GM12891 (cell line): ENCODE results near the gene PCGF3.

Source experiments
- PAX5 ChIP-seq: IDR thresholded peaks from 2 replicates; pipeline ENCODE4 v1.6.1; 2011; ENCODE audit warnings: low read length, moderate library complexity, mild to moderate bottlenecking; ENCODE audit not compliant: insufficient read depth, severe bottlenecking
- POLR2A ChIP-seq: IDR thresholded peaks from 2 replicates; pipeline ENCODE4 v1.6.1; 2011; ENCODE audit warnings: low read depth, low read length, control low read depth
- POLR2AphosphoS5 ChIP-seq: IDR thresholded peaks from 2 replicates; pipeline ENCODE4 v1.6.1; 2011; ENCODE audit warnings: low read depth, low read length, control low read depth
- POU2F2 ChIP-seq: IDR thresholded peaks from 2 replicates; pipeline ENCODE4 v1.6.1; 2011; ENCODE audit warnings: low read depth, mild to moderate bottlenecking, control low read depth, low read length, moderate library complexity
- SPI1 ChIP-seq: IDR thresholded peaks from 2 replicates; pipeline ENCODE4 v1.6.1; 2011; ENCODE audit warnings: low read depth, low read length, control low read depth
- TAF1 ChIP-seq: IDR thresholded peaks from 2 replicates; pipeline ENCODE4 v1.6.1; 2011; ENCODE audit warnings: low read depth, low read length, control low read depth

- no peak for TF ChIP-seq POLR2A
- no peak for TF ChIP-seq POLR2AphosphoS5
- no peak for TF ChIP-seq TAF1
- TF ChIP-seq SPI1: no peak
- no peak for TF ChIP-seq POU2F2
- TF ChIP-seq PAX5: no peak
Measured at GRCh38 chr4:764405-765169, 59.0 kb downstream of the PCGF3 start.
